ENCODE results near the gene BAIAP2L2. TPM values are rescaled to one million over a fixed set of nuclear protein-coding genes. Genes with fewer than 3 reads are reported as not detected.

Gene BAIAP2L2
- total RNA-seq, 1 experiment from 2014 or later, result 16.2 TPM

- DNase-seq (ENCODE audit: low read depth), result no peak
Measured at GRCh38 chr22:38068641-38069371, 41.7 kb downstream of the BAIAP2L2 start.

- no peak for DNase-seq (ENCODE audit: low read depth)
Measured at GRCh38 chr22:38067761-38068360, 42.6 kb downstream of the BAIAP2L2 start.

GRCh38 chr22:38067028-38067415 is 43.5 kb downstream of the BAIAP2L2 start:
- DNase-seq (ENCODE audit: low read depth), result no peak

GRCh38 chr22:38066381-38067027 is 44.0 kb downstream of the BAIAP2L2 start:
- DNase-seq (ENCODE audit: low read depth), result no peak

- DNase-seq (ENCODE audit: low read depth), result no peak
Measured at GRCh38 chr22:38065539-38065938, 44.9 kb downstream of the BAIAP2L2 start.

- no peak for DNase-seq (ENCODE audit: low read depth)
Measured at GRCh38 chr22:38062791-38063190, 47.7 kb downstream of the BAIAP2L2 start.

- DNase-seq (ENCODE audit: low read depth), result peak; percentile 92
Measured at GRCh38 chr22:38056969-38057891, 53.3 kb downstream of the BAIAP2L2 start, which contains the start of gene PICK1. Gene PICK1 (plus strand): TSS chr22:38057404. CDS start chr22:38057810, 406 bp downstream.

GRCh38 chr22:38051900-38052862 is 58.3 kb downstream of the BAIAP2L2 start:
- DNase-seq (ENCODE audit: low read depth), result peak; percentile 86

- no peak for DNase-seq (ENCODE audit: low read depth)
Measured at GRCh38 chr22:38051261-38051660, 59.2 kb downstream of the BAIAP2L2 start.

- DNase-seq (ENCODE audit: low read depth), result no peak
Measured at GRCh38 chr22:38050720-38051119, 59.8 kb downstream of the BAIAP2L2 start.

- DNase-seq (ENCODE audit: low read depth), result no peak
Measured at GRCh38 chr22:38049812-38050619, 60.5 kb downstream of the BAIAP2L2 start.

- DNase-seq (ENCODE audit: low read depth), result no peak
Measured at GRCh38 chr22:38046070-38046748, 64.3 kb downstream of the BAIAP2L2 start.

GRCh38 chr22:38043151-38044039 is 67.1 kb downstream of the BAIAP2L2 start:
- no peak for DNase-seq (ENCODE audit: low read depth)

GRCh38 chr22:38042488-38042790 is 68.0 kb downstream of the BAIAP2L2 start:
- DNase-seq (ENCODE audit: low read depth), result no peak

GRCh38 chr22:38041760-38042487 is 68.6 kb downstream of the BAIAP2L2 start:
- DNase-seq (ENCODE audit: low read depth), result no peak

- DNase-seq (ENCODE audit: low read depth), result no peak
Measured at GRCh38 chr22:38040953-38041759, 69.3 kb downstream of the BAIAP2L2 start.
